ENCODE results near the gene CLDN6. TPM values are rescaled to one million over a fixed set of nuclear protein-coding genes. Genes with fewer than 3 reads are reported as not detected.

Gene CLDN6
- total RNA-seq, 1 donor = not detected

DNA sequence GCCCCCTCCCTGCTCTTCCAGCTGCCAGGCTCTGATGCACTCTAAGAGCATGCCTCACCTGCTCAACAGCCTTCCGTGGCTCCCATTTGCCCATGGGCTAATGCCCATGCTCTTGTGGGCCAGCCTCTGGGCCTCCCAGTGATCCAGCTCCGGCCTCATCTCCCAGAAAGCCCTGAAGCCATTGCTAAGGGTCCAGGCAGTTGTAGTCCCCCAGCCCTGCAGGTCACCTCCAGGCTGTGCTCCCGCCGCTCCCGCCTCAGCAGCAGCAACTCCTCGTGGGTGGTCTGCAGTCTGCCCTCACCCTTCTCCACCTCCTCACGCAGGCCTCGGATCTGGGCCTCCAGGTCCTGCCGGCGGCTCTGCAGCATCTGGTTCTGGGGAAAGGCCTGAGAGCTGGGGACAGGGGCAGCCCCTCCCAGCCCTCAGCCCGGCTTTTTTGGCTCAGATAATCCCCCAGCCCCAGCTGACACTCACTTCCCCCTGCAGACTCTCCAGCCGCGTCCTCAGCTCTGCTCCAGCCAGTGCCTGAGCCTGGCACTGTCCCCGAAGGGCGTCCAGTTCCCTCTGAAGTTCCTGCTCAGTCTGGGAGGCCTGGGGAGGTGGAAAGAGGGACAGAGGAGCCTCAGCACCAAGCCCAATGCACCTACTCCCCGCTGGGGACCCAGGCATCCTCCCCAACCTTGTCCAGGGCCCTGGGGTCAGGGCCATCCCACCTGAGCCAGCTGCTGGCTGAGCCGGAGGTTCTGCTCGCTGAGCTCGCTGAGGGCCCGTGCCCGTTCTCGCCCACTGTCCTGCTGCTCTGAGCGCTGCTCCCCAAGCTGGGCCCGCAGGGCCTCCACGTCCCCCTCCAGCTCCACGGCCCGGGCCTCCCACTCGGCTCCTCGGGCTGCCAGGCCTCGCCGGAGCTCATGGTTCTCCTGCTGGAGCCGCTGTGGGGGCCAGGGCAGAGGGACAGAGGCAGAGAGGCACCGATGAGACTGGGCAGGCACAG lies 12.5 kb upstream of the CLDN6 start:
- TF ChIP-seq, protein P1, sequence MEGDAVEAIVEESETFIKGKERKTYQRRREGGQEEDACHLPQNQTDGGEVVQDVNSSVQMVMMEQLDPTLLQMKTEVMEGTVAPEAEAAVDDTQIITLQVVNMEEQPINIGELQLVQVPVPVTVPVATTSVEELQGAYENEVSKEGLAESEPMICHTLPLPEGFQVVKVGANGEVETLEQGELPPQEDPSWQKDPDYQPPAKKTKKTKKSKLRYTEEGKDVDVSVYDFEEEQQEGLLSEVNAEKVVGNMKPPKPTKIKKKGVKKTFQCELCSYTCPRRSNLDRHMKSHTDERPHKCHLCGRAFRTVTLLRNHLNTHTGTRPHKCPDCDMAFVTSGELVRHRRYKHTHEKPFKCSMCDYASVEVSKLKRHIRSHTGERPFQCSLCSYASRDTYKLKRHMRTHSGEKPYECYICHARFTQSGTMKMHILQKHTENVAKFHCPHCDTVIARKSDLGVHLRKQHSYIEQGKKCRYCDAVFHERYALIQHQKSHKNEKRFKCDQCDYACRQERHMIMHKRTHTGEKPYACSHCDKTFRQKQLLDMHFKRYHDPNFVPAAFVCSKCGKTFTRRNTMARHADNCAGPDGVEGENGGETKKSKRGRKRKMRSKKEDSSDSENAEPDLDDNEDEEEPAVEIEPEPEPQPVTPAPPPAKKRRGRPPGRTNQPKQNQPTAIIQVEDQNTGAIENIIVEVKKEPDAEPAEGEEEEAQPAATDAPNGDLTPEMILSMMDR (IDR thresholded peaks at IDR 0.05; ENCODE audit: insufficient read depth, low read depth, low read length) = no peak
- H3K4me3 ChIP-seq (ENCODE audit: low read depth, low read length) = no peak overlapping the region
- DNase-seq (ENCODE audit: low read depth) = no peak

DNA sequence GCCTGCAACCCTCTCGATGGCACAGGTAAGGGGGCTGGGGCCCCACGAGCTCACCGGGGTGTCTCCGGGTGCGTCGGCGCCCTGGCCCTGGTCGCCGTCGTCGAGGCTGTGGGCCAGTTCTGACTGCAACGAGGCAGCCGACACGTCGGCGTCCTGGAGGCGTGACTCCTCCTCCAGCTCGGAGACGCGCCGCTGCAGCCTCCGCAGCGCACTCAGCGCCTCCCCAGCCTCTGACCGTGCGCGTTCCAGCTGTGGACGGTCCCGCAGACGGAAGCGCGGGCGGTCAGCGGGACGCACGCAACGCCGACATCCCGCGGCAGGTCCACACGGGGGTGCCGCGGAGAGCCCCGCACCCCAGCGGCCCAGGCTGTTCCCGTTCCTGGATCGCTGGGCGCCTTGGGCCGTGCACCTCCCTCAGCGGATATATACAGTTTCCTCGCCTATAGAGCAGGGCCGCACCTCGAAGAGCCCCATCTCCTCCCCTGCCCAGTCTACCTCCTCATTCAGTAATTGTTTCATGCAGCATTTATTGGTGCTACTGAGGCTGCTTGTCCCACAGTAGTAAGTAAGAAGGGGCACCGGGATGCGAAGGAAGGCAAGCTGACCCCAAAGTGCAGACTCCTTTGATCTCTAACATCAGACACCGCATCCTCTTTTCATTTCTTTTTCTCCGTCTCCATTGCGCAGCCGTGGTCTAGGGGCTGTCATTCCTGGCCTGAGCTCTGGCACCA lies 11.7 kb upstream of the CLDN6 start:
- peak; percentile 32 for DNase-seq (ENCODE audit: low read depth)
- peak overlapping the region; percentile 12 for H3K4me3 ChIP-seq (ENCODE audit: low read depth, low read length)
- TF ChIP-seq, protein P1 (IDR thresholded peaks at IDR 0.05; ENCODE audit: insufficient read depth, low read depth, low read length) = no peak

DNA sequence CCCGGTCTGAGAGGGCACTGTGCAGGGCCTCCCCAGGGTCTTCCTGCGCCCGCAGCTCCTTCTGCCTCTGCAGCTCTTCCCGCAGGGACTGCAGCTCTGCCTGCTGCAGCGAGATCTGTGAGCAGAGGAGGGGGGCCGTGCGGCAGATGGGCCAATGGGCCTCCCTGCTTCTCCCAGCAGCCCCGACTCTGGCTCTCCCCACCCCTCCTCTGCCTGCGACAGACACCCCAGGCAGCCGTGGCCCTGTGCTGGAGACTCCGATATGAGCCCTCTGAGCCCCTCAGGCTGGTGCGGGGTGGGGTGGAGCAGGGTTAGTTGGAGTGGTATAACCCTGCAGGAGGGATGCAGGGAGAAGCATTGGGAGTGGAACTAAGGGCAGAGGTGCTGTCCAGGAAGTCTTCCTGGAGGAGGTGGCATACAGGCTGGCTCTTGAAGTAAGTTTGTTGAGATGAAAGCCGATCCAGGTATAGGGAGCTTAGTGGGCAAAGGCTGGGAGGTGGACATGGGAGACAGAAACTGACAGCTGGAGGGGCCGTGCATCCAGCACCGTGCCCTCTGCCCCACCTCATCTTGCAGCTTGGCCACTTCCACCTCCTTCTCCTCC lies 10.8 kb upstream of the CLDN6 start:
- H3K4me3 ChIP-seq (ENCODE audit: low read depth, low read length) = no peak overlapping the region
- TF ChIP-seq, protein P1 (IDR thresholded peaks at IDR 0.05; ENCODE audit: insufficient read depth, low read depth, low read length) = no peak
- no peak for DNase-seq (ENCODE audit: low read depth)

DNA sequence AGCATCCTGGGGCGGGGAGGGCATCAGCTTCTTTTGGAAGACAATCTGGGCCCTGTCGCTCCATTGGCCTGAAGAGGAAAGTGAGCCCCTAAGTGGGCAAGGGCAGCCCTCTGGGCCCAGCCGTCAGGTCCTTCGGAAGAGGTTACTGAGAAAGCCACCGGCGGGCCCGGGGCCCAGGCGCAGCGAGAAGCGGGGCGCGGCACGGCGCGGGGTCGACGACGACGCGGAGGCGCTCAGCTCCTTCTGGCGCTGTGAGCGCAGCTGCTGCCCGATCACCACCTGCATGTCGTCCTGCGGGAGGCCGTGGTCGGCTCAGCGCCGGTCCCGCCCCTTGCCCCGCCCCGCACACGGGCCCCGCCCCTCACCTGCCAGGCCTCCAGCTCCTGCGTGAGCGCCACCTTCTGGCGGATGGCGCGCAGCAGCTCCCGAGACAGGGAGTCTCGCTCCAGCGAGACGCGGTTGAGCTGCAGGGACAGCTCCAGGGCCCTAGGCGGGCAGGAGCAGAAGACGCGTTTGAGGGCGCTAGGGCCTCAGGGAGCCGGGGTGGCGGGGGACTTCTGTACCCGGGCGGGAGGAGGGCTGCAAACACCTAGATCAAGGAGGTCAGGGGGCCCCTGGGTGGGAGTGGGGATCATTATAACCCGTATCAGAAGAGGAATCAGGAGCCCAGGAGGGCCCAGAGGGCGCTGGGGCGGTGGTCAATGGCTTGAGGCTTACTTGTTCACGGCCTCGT lies 10.2 kb upstream of the CLDN6 start:
- TF ChIP-seq, protein P1 (IDR thresholded peaks at IDR 0.05; ENCODE audit: insufficient read depth, low read depth, low read length) = peak; percentile 58
- DNase-seq (ENCODE audit: low read depth) = peak; percentile 64
- H3K4me3 ChIP-seq (ENCODE audit: low read depth, low read length) = no peak overlapping the region

DNA sequence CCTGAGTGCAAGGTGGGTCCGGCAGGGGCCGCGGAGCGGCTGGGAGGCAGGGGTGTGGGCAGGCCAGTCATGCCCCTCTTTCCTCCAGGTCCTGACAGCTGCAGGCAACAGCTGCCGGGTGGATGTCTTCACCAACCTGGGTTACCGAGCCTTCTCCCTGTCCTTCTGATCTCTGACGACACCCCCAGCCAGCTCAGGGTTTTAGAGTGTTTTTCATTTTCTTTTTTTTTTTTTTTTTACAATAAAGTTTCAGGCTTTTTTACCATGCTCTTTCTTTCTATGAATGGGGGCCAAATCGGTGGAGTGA lies 9.5 kb upstream of the CLDN6 start:
- no peak overlapping the region for H3K4me3 ChIP-seq (ENCODE audit: low read depth, low read length)
- TF ChIP-seq, protein P1 (IDR thresholded peaks at IDR 0.05; ENCODE audit: insufficient read depth, low read depth, low read length) = no peak
- no peak for DNase-seq (ENCODE audit: low read depth)

Measured in fibroblast of villous mesenchyme (primary cell).